Colonic mucosa (tissue), 4 donors: ENCODE data around the gene FYCO1. TPM values are rescaled to one million over a fixed set of nuclear protein-coding genes. Genes with fewer than 3 reads are reported as not detected.
A peak's percentile ranks its signal among the peaks of the same experiment; 100 is the strongest.

ENCODE experiments used
- DNase-seq: peaks from one replicate; pipeline ENCODE4 v3.0.0-alpha.2; 2020
- H3K27ac ChIP-seq: fragments of 200-600 bp; one replicate; pipeline ENCODE4 v1.8.0; 2021
- H3K27me3 ChIP-seq: fragments of 200-600 bp; one replicate; pipeline ENCODE4 v1.8.0; 2021
- H3K36me3 ChIP-seq: fragments of 200-600 bp; one replicate; pipeline ENCODE4 v1.8.0; 2021
- H3K4me1 ChIP-seq: fragments of 200-600 bp; one replicate; pipeline ENCODE4 v1.8.0; 2021; ENCODE audit warnings: mild to moderate bottlenecking
- H3K4me3 ChIP-seq: fragments of 200-600 bp; one replicate; pipeline ENCODE4 v1.8.0; 2021
- H3K9ac ChIP-seq, 2 donors: one replicate each; pipeline ENCODE4 v1.7.0; 2013; ENCODE audit warnings: control low read depth in 2 of 2, low read depth in 2 of 2, low read length in 2 of 2
- H3K9me3 ChIP-seq: fragments of 200-600 bp; one replicate; pipeline ENCODE4 v1.8.0; 2021
- CTCF ChIP-seq: fragments of 200-600 bp; IDR thresholded peaks from one replicate; pipeline ENCODE4 v1.8.0; 2022; ENCODE audit warnings: antibody characterized with exemption, mild to moderate bottlenecking
- intact Hi-C: fragments of 100-400 bp; cut with DNase I; formaldehyde crosslinking; loops from one replicate; pipeline ENCODE4 v1.14.1; 2022
- total RNA-seq, 2 donors: library from RNA; stranded (reverse); fragmentation: NEBNext Ultra II Directional in 1 of 2; extraction: Animal tissue kit (Norgen Biotek cat#: 25700) in 1 of 2; gene quantifications; one replicate each; pipeline ENCODE4 v1.2.1, GENCODE V29; 2021
- donor health status: healthy.
- donor health status: DM: no; HTN: no; CAD: no.
- donor health status: DM: no; HTN: no; CAD: no.

The FYCO1 gene
- total RNA-seq, 2 donors from 2014 or later = 21.7 to 30.8 TPM

DNA sequence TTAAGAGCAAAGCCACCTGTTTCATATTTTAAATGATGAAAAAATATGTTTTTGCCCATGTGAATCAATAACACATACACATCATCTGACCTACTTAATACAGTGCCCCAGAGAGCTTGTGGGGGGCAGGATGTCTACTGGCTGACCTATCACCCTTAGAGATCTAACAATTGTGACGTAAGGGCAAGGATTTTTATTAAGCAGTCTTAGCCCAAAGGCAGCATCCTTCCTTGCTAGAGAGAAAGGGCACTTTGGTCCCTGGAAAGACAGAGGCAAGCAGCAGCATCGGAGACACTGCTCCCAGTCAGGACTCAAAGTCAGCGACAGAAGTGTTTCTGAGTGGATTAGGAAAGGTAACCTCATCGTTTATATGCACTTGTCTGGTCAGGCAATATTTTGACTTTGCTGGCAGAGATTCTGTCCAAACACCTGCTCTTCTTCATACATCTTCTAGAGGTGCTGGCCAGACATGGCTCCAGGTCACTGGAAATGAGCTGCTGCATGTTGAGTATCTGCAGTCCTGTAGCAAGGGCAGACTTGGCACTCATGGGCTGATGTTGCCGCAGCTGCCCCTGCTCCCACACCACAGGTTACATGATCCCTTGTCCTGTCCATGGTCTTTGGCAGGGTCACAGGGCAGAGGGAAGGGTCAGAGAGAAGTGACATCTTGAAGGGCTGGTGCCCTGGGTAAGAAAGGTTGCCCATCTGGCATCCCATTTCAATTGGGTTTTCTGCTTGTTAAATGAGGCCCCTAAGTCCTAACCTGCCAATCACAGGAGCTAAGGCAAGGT, 50.6 kb downstream of the FYCO1 start:
- no peaks in the 10 kb centered on the region for H3K27me3 ChIP-seq
- H3K4me1 ChIP-seq = no peaks in the 10 kb centered on the region
- DNase-seq = no peak
- no peaks in the 10 kb centered on the region for H3K9me3 ChIP-seq
- no peak for TF ChIP-seq CTCF
- H3K36me3 ChIP-seq = no peaks in the 10 kb centered on the region
- intact Hi-C loops = no loop called here
- no peak overlapping the region for H3K9ac ChIP-seq
- no peak overlapping the region for H3K27ac ChIP-seq
- H3K4me3 ChIP-seq = no peak overlapping the region

DNA sequence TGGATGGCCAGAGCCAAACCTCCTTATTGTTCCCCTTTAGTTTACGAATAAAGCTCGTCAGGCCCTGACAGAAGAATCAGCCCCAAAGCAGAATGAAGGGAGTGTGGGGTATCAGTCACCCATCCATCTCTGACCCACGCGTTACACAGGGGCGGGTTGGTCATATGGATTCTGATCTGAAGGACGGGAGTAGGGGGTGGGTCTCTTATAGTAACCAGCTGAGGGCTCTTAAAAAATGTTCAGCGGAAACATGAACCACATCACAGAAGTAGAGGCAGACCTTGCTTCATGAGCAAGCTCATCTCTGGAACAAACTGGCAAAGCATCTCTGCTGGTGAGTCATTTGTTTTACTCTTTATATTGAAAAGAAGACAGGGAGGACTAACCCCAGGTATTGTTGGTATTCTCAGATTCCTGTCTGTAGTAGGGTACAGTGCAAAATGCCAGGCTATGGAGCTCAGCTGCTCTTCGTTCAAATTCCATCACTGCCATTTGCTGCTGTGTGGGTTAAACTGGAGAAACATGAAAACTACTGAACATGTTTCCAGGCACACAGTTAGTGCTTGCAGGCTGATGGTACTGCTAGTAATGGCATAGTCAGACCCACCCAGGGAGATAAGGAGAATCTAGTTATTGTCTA, 52.3 kb downstream of the FYCO1 start, which contains the start of gene CXCR6:
CXCR6 (plus strand) TSS at position 258 of the 640 bp plus-strand sequence. CDS start 3,018 bp downstream, outside the sequence.
- intact Hi-C loops = no loop called here
- no peak for TF ChIP-seq CTCF
- H3K4me3 ChIP-seq = no peak within 1 kb of the TSS
- H3K27me3 ChIP-seq = no peaks in the 10 kb centered on the region
- no peaks in the 10 kb centered on the region for H3K36me3 ChIP-seq
- peak within 1 kb of the TSS in 1 of 2 donors; percentile 6 for H3K9ac ChIP-seq
- DNase-seq = no peak
- H3K9me3 ChIP-seq = no peaks in the 10 kb centered on the region
- no peak within 1 kb of the TSS for H3K27ac ChIP-seq
- H3K4me1 ChIP-seq = no peaks in the 10 kb centered on the region

DNA sequence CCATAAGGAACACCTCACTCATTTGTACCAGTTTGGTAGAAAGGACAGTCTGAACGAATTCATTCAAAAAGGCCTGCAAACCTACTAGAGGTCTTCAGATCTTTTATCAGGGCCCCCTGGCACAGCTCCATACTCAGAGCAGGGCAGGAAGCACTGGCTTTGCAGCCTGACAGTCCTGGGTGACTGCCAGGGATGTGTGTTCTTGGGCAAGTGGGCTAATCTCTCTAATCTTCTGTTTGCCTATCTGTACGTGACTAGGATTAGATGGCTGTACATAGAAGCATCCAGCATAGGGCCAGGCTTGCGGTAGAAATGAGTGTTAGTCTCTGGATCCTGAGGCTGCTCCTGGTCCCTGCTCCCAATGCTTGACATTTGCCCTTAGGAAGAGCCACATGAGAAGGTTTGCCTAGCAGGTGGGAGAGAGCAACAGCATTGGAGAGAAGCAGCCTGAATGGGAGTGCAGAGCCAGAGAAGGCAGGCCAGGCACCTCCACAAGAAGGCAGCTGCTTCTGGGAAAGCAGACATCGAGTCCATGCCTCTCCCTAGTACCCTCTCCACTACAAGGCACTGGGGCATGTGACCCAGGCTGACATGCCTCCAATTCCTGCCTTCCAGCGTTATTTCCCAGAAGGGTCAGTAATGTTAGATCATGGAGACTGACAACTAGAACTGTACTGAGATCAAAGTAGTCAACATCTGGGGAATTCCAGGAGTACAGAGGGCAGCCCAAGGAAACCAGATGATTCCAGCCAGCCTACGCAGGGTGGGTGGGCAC, 53.4 kb downstream of the FYCO1 start:
- intact Hi-C loops = no loop called here
- no peaks in the 10 kb centered on the region for H3K4me1 ChIP-seq
- no peaks in the 10 kb centered on the region for H3K27me3 ChIP-seq
- no peaks in the 10 kb centered on the region for H3K9me3 ChIP-seq
- H3K36me3 ChIP-seq = no peaks in the 10 kb centered on the region
- no peak overlapping the region for H3K4me3 ChIP-seq
- no peak overlapping the region for H3K9ac ChIP-seq
- no peak overlapping the region for H3K27ac ChIP-seq
- no peak for DNase-seq
- TF ChIP-seq CTCF = no peak

GRCh38 chr3:45940781-45941365, 54.8 kb downstream of the FYCO1 start:
- Histone ChIP-seq H3K9ac (no peak overlapping the region), H3K36me3 (no peaks in the 10 kb centered on the region), H3K9me3 (no peaks in the 10 kb centered on the region), H3K27ac (no peak overlapping the region), H3K4me1 (no peaks in the 10 kb centered on the region), H3K27me3 (no peaks in the 10 kb centered on the region), H3K4me3 (no peak overlapping the region)
- no peak for DNase-seq
- intact Hi-C loops = no loop called here
- no peak for TF ChIP-seq CTCF
